GDM1 (cell line): ENCODE measurements around the gene ZC3H12C.
A peak's percentile ranks its signal among the peaks of the same experiment; 100 is the strongest.

ENCODE experiments used
- DNase-seq: peaks from one replicate; lab custom pipeline; 2025; lab: John Stamatoyannopoulos, UW

The ZC3H12C gene

GRCh38 chr11:110077346-110077745, 15.8 kb upstream of the ZC3H12C start:
- no peak for DNase-seq

- DNase-seq = no peak
Observed at GRCh38 chr11:110077831-110078325, 15.3 kb upstream of the ZC3H12C start.

GRCh38 chr11:110078923-110079544, 14.2 kb upstream of the ZC3H12C start:
- no peak for DNase-seq

- DNase-seq = no peak
Observed at GRCh38 chr11:110079726-110080125, 13.5 kb upstream of the ZC3H12C start.

- DNase-seq = no peak
Observed at GRCh38 chr11:110081462-110082376, 11.5 kb upstream of the ZC3H12C start.

GRCh38 chr11:110082899-110083298, 10.3 kb upstream of the ZC3H12C start:
- no peak for DNase-seq

GRCh38 chr11:110085255-110085838, 7.8 kb upstream of the ZC3H12C start:
- no peak for DNase-seq

GRCh38 chr11:110086892-110087309, 6.3 kb upstream of the ZC3H12C start:
- DNase-seq = no peak

- DNase-seq = no peak
Observed at GRCh38 chr11:110087812-110088534, 5.2 kb upstream of the ZC3H12C start.

GRCh38 chr11:110088535-110089344, 4.5 kb upstream of the ZC3H12C start:
- DNase-seq = no peak

- no peak for DNase-seq
Observed at GRCh38 chr11:110089617-110090282, 3.4 kb upstream of the ZC3H12C start.

GRCh38 chr11:110090466-110091026, 2.6 kb upstream of the ZC3H12C start:
- no peak for DNase-seq

- DNase-seq = no peak
Observed at GRCh38 chr11:110092111-110092514, 1.1 kb upstream of the ZC3H12C start.

- DNase-seq = peak; percentile 49
Observed at GRCh38 chr11:110093407-110094297, 460 bp downstream of the ZC3H12C start.

- DNase-seq = no peak
Observed at GRCh38 chr11:110094298-110095285, 1.4 kb downstream of the ZC3H12C start.

GRCh38 chr11:110095554-110095953, 2.4 kb downstream of the ZC3H12C start:
- DNase-seq = no peak

GRCh38 chr11:110096496-110096895, 3.3 kb downstream of the ZC3H12C start:
- DNase-seq = no peak

GRCh38 chr11:110097459-110098012, 4.3 kb downstream of the ZC3H12C start:
- no peak for DNase-seq
